Spleen (tissue), 11 donors: ENCODE measurements around the gene CNIH1. TPM values are rescaled to one million over a fixed set of nuclear protein-coding genes. Genes with fewer than 3 reads are reported as not detected.

Source experiments
- DNase-seq: peaks from one replicate; pipeline ENCODE4 v3.0.0-alpha.2; 2020
- H3K27ac ChIP-seq, 8 donors: fragments of 200-600 bp; sonication (generic) in 7 of 8; 1 replicate in 4 of 8; 2 replicates in 4 of 8; pipeline versions ENCODE4 v1.5.0 to v1.8.0; 2016 to 2021; ENCODE audit warnings: inconsistent platforms in 4 of 8, mild to moderate bottlenecking in 4 of 8, moderate library complexity in 1 of 8
- H3K27me3 ChIP-seq, 7 donors: fragments of 200-600 bp; sonication (generic) in 6 of 7; replicated peaks in 1 of 7; 1 replicate in 4 of 7; 2 replicates in 3 of 7; pipeline versions ENCODE4 v1.5.0 to v1.8.0; 2016 to 2021; ENCODE audit warnings: inconsistent platforms in 3 of 7, mild to moderate bottlenecking in 1 of 7
- H3K36me3 ChIP-seq, 6 donors: fragments of 200-600 bp; sonication (generic) in 5 of 6; 1 replicate in 4 of 6; 2 replicates in 2 of 6; pipeline versions ENCODE4 v1.5.0 to v1.8.0; 2016 to 2021; ENCODE audit warnings: inconsistent platforms in 2 of 6
- H3K4me1 ChIP-seq, 6 donors: fragments of 200-600 bp; sonication (generic) in 5 of 6; 1 replicate in 3 of 6; 2 replicates in 3 of 6; pipeline versions ENCODE4 v1.5.0 to v1.8.0; 2016 to 2021; ENCODE audit warnings: inconsistent platforms in 3 of 6
- H3K4me3 ChIP-seq, 8 donors: fragments of 200-600 bp; sonication (generic) in 7 of 8; 1 replicate in 4 of 8; 2 replicates in 4 of 8; pipeline versions ENCODE4 v1.5.0 to v1.8.0; 2016 to 2021; ENCODE audit warnings: inconsistent platforms in 4 of 8, mild to moderate bottlenecking in 4 of 8, moderate library complexity in 2 of 8
- H3K9me3 ChIP-seq, 8 donors: fragments of 200-600 bp; sonication (generic) in 7 of 8; 1 replicate in 4 of 8; 2 replicates in 4 of 8; pipeline versions ENCODE4 v1.5.0 to v1.8.0; 2016 to 2021; ENCODE audit warnings: inconsistent platforms in 4 of 8
- CTCF ChIP-seq, 11 experiments: fragments of 200-600 bp in 7 of 11; fragments of 450-650 bp in 4 of 11; sonication (generic) in 4 of 11; IDR thresholded peaks in 8 of 11; conservative IDR thresholded peaks in 3 of 11; 1 replicate in 7 of 11; 2 replicates in 4 of 11; pipeline versions ENCODE4 v1.4.0 to v1.8.0; 2016 to 2021; ENCODE audit warnings: antibody characterized with exemption in 11 of 11, inconsistent platforms in 4 of 11, mild to moderate bottlenecking in 1 of 11
- POLR2A ChIP-seq, 3 donors: fragments of 450-650 bp; IDR thresholded peaks; one replicate each; pipeline ENCODE4 v1.5.1; 2017; ENCODE audit warnings: antibody characterized with exemption in 3 of 3, mild to moderate bottlenecking in 1 of 3
- POLR2AphosphoS5 ChIP-seq, 3 donors: sonication (generic); formaldehyde crosslinking; IDR thresholded peaks; one replicate each; pipeline ENCODE4 v1.5.1; 2017; ENCODE audit warnings: antibody characterized with exemption in 3 of 3
- WGBS, 5 donors: extraction: QIAGEN DNeasy Blood & Tissue Kit in 3 of 5; methylation state at CpG; one replicate each; pipeline versions ENCODE4 v1.1.5 to v1.1.7; 2013 to 2018; 5-methylcytosine and 5-hydroxymethylcytosine counted together
- intact Hi-C: fragments of 100-400 bp; cut with DNase I; formaldehyde crosslinking; loops from one replicate; pipeline ENCODE4 v1.15.0; 2023; ENCODE audit warnings: low total_unique reads
- polyA plus RNA-seq, 3 donors: library from polyadenylated mRNA; stranded (reverse); fragments of 200-250 nt; gene quantifications; one replicate each; pipeline ENCODE4 v1.2.1, GENCODE V29; 2013
- total RNA-seq, 7 donors: library from RNA; depleted of rRNA in 3 of 7; stranded (reverse); fragments of >200 nt in 3 of 7; fragmentation: NEBNext Ultra II Directional in 4 of 7; extraction: Animal tissue kit (Norgen Biotek cat#: 25700) in 4 of 7; gene quantifications; one replicate each; pipeline versions ENCODE4 v1.1.0 to v1.2.1, GENCODE V29; 2016 to 2021
- donor health status: healthy with polysubstance abuse.
- donor health status: DM: no; HTN: no; CAD: no; lungs with moderate emphysema.
- donor health status: DM: no; HTN: no; CAD: no.
- donor health status: Bipolar disorder and iron deficiency.
- donor health status: healthy.
- donor health status: DM: no; HTN: no; CAD: no.
- donor health status: DM: yes; HTN: yes; CAD: no.

CNIH1 gene
- total and polyA plus RNA-seq, 10 donors: 35.0 to 105 (median 47.0) TPM

GRCh38 chr14:54451961-54452360 is 10.8 kb upstream of the CNIH1 start:
- no peak for DNase-seq
- no peak overlapping the region for H3K4me3 ChIP-seq
- no peaks in the 10 kb centered on the region for H3K9me3 ChIP-seq
- intact Hi-C loops: no loop called here
- no peak overlapping the region for H3K27ac ChIP-seq
- 76 to 85% (median 78%) methylated on average over 3 of the region's 3 CpGs for WGBS, 5 donors
- H3K36me3 ChIP-seq: no peaks in the 10 kb centered on the region
- no peaks in the 10 kb centered on the region for H3K27me3 ChIP-seq
- TF ChIP-seq POLR2AphosphoS5 (IDR thresholded peaks at IDR 0.05) (no peak), CTCF (IDR thresholded peaks at IDR 0.05 in 8 of 11, conservative IDR thresholded peaks at IDR 0.05 in 3 of 11) (no peak), POLR2A (IDR thresholded peaks at IDR 0.05) (no peak)
- peaks cover 0 to 25% (median 0%) of the 10 kb centered on the region in 6 donors for H3K4me1 ChIP-seq

GRCh38 chr14:54451121-54451601 is 10.0 kb upstream of the CNIH1 start:
- H3K36me3 ChIP-seq: no peaks in the 10 kb centered on the region
- H3K4me3 ChIP-seq: no peak overlapping the region
- H3K27ac ChIP-seq: peak overlapping the region in 1 of 8 donors; percentile 38
- H3K27me3 ChIP-seq: no peaks in the 10 kb centered on the region
- H3K9me3 ChIP-seq: no peaks in the 10 kb centered on the region
- 82 to 93% (median 87%) methylated on average over 7 of the region's 7 CpGs for WGBS, 5 donors
- TF ChIP-seq POLR2A (IDR thresholded peaks at IDR 0.05) (no peak), CTCF (IDR thresholded peaks at IDR 0.05 in 8 of 11, conservative IDR thresholded peaks at IDR 0.05 in 3 of 11) (no peak), POLR2AphosphoS5 (IDR thresholded peaks at IDR 0.05) (no peak)
- peaks cover 0 to 33% (median 2%) of the 10 kb centered on the region in 6 donors for H3K4me1 ChIP-seq
- intact Hi-C loops: no loop called here
- no peak for DNase-seq

GRCh38 chr14:54450535-54450934 is 9.4 kb upstream of the CNIH1 start:
- Histone ChIP-seq H3K9me3 (no peaks in the 10 kb centered on the region), H3K36me3 (no peaks in the 10 kb centered on the region), H3K27ac (peak overlapping the region in 2 of 8 donors; percentile 18 to 38), H3K4me1 (peaks cover 0 to 39% (median 2%) of the 10 kb centered on the region in 6 donors), H3K4me3 (no peak overlapping the region), H3K27me3 (no peaks in the 10 kb centered on the region)
- 33 to 41% (median 35%) methylated on average over 3 of the region's 3 CpGs for WGBS, 5 donors
- intact Hi-C loops: no loop called here
- no peak for DNase-seq
- TF ChIP-seq POLR2AphosphoS5 (IDR thresholded peaks at IDR 0.05) (no peak), CTCF (IDR thresholded peaks at IDR 0.05 in 8 of 11, conservative IDR thresholded peaks at IDR 0.05 in 3 of 11) (no peak), POLR2A (IDR thresholded peaks at IDR 0.05) (no peak)

GRCh38 chr14:54447231-54447692 is 6.1 kb upstream of the CNIH1 start:
- 68 to 86% (median 76%) methylated on average over 8 of the region's 8 CpGs for WGBS, 5 donors
- TF ChIP-seq POLR2AphosphoS5 (IDR thresholded peaks at IDR 0.05) (peak in 1 of 3 donors; percentile 70), POLR2A (IDR thresholded peaks at IDR 0.05) (no peak), CTCF (IDR thresholded peaks at IDR 0.05 in 8 of 11, conservative IDR thresholded peaks at IDR 0.05 in 3 of 11) (no peak)
- no peak for DNase-seq
- Histone ChIP-seq H3K27ac (peak overlapping the region in 7 of 8 donors; percentile 21 to 87 (median 78)), H3K4me1 (peaks cover 0 to 43% (median 4%) of the 10 kb centered on the region in 6 donors), H3K36me3 (no peaks in the 10 kb centered on the region), H3K4me3 (peak overlapping the region in 1 of 8 donors; percentile 29), H3K9me3 (no peaks in the 10 kb centered on the region), H3K27me3 (no peaks in the 10 kb centered on the region)
- intact Hi-C loops: no loop called here
